GM12878 (cell line): ENCODE results near the gene FFAR2. TPM values are rescaled to one million over a fixed set of nuclear protein-coding genes. Genes with fewer than 3 reads are reported as not detected.

ENCODE experiments used
- ATAC-seq: fragments of 200-7000 bp; cut with Tn5 transposase; 3 replicates; pipeline ENCODE4 v1.9.1; 2020; ENCODE audit warnings: mild to moderate bottlenecking, moderate library complexity
- BruUV-seq: library from RNA; stranded (reverse); fragments of 400-500 nt; replicated peaks from 2 replicates; lab custom pipeline; 2021; lab: Mats Ljungman, UMichigan
- CTCF ChIA-PET: fragments of 300-600 bp; sonication (Branson Sonifier 250); formaldehyde crosslinking; extraction: SDS; loops from one replicate; lab custom pipeline; 2021; ENCODE audit warnings: inconsistent platforms; lab: Yijun Ruan, JAX
- POLR2A ChIA-PET: fragments of 350-600 bp; formaldehyde crosslinking; extraction: SDS; loops from one replicate; lab custom pipeline; 2021; ENCODE audit warnings: inconsistent platforms; lab: Charles Lee
- RAD21 ChIA-PET: fragments of 300-600 bp; sonication (Branson Sonifier 250); formaldehyde crosslinking; loops from one replicate; lab custom pipeline; 2023; ENCODE audit warnings: antibody characterized with exemption; ENCODE audit not compliant: unreplicated experiment; lab: Charles Lee
- SMC1A ChIA-PET: fragments of 300-600 bp; sonication (Branson Sonifier 250); formaldehyde crosslinking; loops from one replicate; lab custom pipeline; 2023; ENCODE audit not compliant: unreplicated experiment, uncharacterized antibody; lab: Charles Lee
- DNase-seq: peaks from one replicate; pipeline ENCODE4 v3.0.0-alpha.2; 2011; ENCODE audit warnings: low read depth, low spot score
- FAIRE-seq: peaks from 3 replicates; lab custom pipeline; 2011; peaks lifted over from hg19 to GRCh38; lab: Jason Lieb, UNC
- H2AFZ ChIP-seq: 2 replicates; pipeline ENCODE4 v1.6.0; 2011; ENCODE audit warnings: low read depth, low read length, control low read depth; ENCODE audit not compliant: control insufficient read depth
- H3K27ac ChIP-seq: 2 replicates; pipeline ENCODE4 v1.5.1; 2011; ENCODE audit warnings: control low read depth; ENCODE audit not compliant: control insufficient read depth, insufficient read depth
- H3K27me3 ChIP-seq, 2 experiments: replicated peaks in 1 of 2; 2 replicates each; pipeline versions ENCODE4 v1.6.0 to v1.6.1; 2011; ENCODE audit warnings: low read length in 1 of 2; ENCODE audit not compliant: control insufficient read depth in 2 of 2, insufficient read depth in 2 of 2
- H3K36me3 ChIP-seq, 2 experiments: 2 replicates each; pipeline ENCODE4 v1.5.1; 2011; ENCODE audit warnings: low read length in 1 of 2; ENCODE audit not compliant: control insufficient read depth in 2 of 2, insufficient read depth in 2 of 2
- H3K4me1 ChIP-seq: 2 replicates; pipeline ENCODE4 v1.6.1; 2011; ENCODE audit warnings: mild to moderate bottlenecking, low read length, moderate library complexity, mixed read lengths; ENCODE audit not compliant: control insufficient read depth, insufficient read depth
- H3K4me2 ChIP-seq: 2 replicates; pipeline ENCODE4 v1.6.0; 2011; ENCODE audit warnings: control low read depth; ENCODE audit not compliant: control insufficient read depth, insufficient read depth
- H3K4me3 ChIP-seq: fragments of 200-600 bp; sonication (generic); 2 replicates; pipeline ENCODE4 v1.5.1; 2016
- H3K79me2 ChIP-seq: 2 replicates; pipeline ENCODE4 v1.6.0; 2011; ENCODE audit warnings: low read length; ENCODE audit not compliant: control insufficient read depth, insufficient read depth
- H3K9ac ChIP-seq: 2 replicates; pipeline ENCODE4 v1.8.0; 2011; ENCODE audit warnings: low read length, control low read depth, mixed read lengths; ENCODE audit not compliant: control insufficient read depth, insufficient read depth
- H3K9me3 ChIP-seq: replicated peaks from 3 replicates; pipeline ENCODE4 v1.5.1; 2011; ENCODE audit warnings: mild to moderate bottlenecking, low read length; ENCODE audit not compliant: control insufficient read depth, insufficient read depth
- H4K20me1 ChIP-seq: 2 replicates; pipeline ENCODE4 v1.6.0; 2011; ENCODE audit not compliant: control insufficient read depth, insufficient read depth
- GATAD2B ChIP-seq: fragments of 450-650 bp; conservative IDR thresholded peaks from 2 replicates; pipeline ENCODE4 v1.6.1; 2017; ENCODE audit warnings: low read depth, mild to moderate bottlenecking, moderate library complexity
- KDM1A ChIP-seq: fragments of 200-600 bp; sonication (generic); IDR thresholded peaks from 2 replicates; pipeline ENCODE4 v1.6.1; 2016; ENCODE audit warnings: borderline replicate concordance
- MTA2 ChIP-seq: fragments of 450-650 bp; IDR thresholded peaks from 2 replicates; pipeline ENCODE4 v1.6.1; 2016; ENCODE audit warnings: low read depth, mild to moderate bottlenecking, moderate library complexity
- NBN ChIP-seq: fragments of 450-650 bp; IDR thresholded peaks from 2 replicates; pipeline ENCODE4 v1.6.1; 2016
- NFXL1 ChIP-seq: fragments of 450-650 bp; IDR thresholded peaks from 2 replicates; pipeline ENCODE4 v1.6.1; 2017; ENCODE audit warnings: antibody characterized with exemption, mild to moderate bottlenecking, borderline replicate concordance
- NR2F1 ChIP-seq: fragments of 450-650 bp; conservative IDR thresholded peaks from 2 replicates; pipeline ENCODE4 v1.6.1; 2017; ENCODE audit warnings: mild to moderate bottlenecking
- POLR2A ChIP-seq: IDR thresholded peaks from 2 replicates; pipeline ENCODE4 v1.6.1; 2011; ENCODE audit warnings: low read depth, mild to moderate bottlenecking, low read length
- RCOR1 ChIP-seq: conservative IDR thresholded peaks from 2 replicates; pipeline ENCODE4 v1.6.1; 2012; ENCODE audit warnings: low read depth, low read length, improper control_type of control experiment
- SUPT20H ChIP-seq: IDR thresholded peaks from 2 replicates; pipeline ENCODE4 v1.6.1; 2011; ENCODE audit warnings: low read depth, mild to moderate bottlenecking, low read length, moderate library complexity, borderline replicate concordance; ENCODE audit not compliant: control insufficient read depth
- WRNIP1 ChIP-seq: IDR thresholded peaks from 2 replicates; pipeline ENCODE4 v1.6.1; 2011; ENCODE audit warnings: low read depth, low read length, improper control_type of control experiment, borderline replicate concordance
- YY1 ChIP-seq: IDR thresholded peaks from 2 replicates; pipeline ENCODE4 v1.6.1; 2011; ENCODE audit warnings: low read depth, mild to moderate bottlenecking, low read length
- ZSCAN29 ChIP-seq: fragments of 450-650 bp; IDR thresholded peaks from 2 replicates; pipeline ENCODE4 v1.6.1; 2017; ENCODE audit warnings: mild to moderate bottlenecking, moderate library complexity
- WGBS: methylation state at CpG from one replicate; pipeline ENCODE4 v1.1.6; 2016; ENCODE audit warnings: low lambda C conversion rate; ENCODE audit not compliant: insufficient replicate concordance, insufficient coverage; ENCODE audit errors: missing lambda C conversion rate; 5-methylcytosine and 5-hydroxymethylcytosine counted together
- in situ Hi-C: fragments of 300-500 bp; cut with MboI; formaldehyde crosslinking; loops from 9 replicates; pipeline ENCODE4 v1.14.3; 2018; ENCODE audit warnings: mixed read lengths
- intact Hi-C: fragments of 100-400 bp; cut with micrococcal nuclease; formaldehyde crosslinking; loops from one replicate; pipeline ENCODE4 v1.14.2; 2022; ENCODE audit not compliant: unreplicated experiment
- polyA plus RNA-seq, 11 experiments: library from polyadenylated mRNA; depleted of rRNA in 4 of 11; unstranded in 6 of 11; stranded (reverse) in 5 of 11; fragments of >200 nt; fragmentation: Nextera tagmentation in 4 of 11; fragmentation: Illumina TruSeq in 1 of 11; extraction: Ambion mirVana in 4 of 11; extraction: Trizol in 1 of 11; gene quantifications; 1 replicate in 1 of 11; 2 replicates in 10 of 11; pipeline versions ENCODE4 v1.2.1 to v1.2.3, GENCODE V29; 2011 to 2016; ENCODE audit warnings: inconsistent platforms in 2 of 11, missing spikeins in 2 of 11, low read depth in 1 of 11
- total RNA-seq, 4 experiments: library from RNA; depleted of rRNA in 3 of 4; stranded (reverse); fragments of >200 nt in 3 of 4; fragmentation: Illumina TruSeq in 1 of 4; extraction: Trizol in 1 of 4; gene quantifications; 2 replicates each; pipeline versions ENCODE4 v1.2.1 to v1.2.3, GENCODE V29; 2013 to 2021
- TF ChIP-seq, protein P1 (sequence below), 3 experiments: IDR thresholded peaks in 2 of 3; conservative IDR thresholded peaks in 1 of 3; 2 replicates each; pipeline ENCODE4 v1.5.1; 2011; ENCODE audit warnings: low read depth in 3 of 3, low read length in 3 of 3, mild to moderate bottlenecking in 3 of 3, control low read depth in 2 of 3, moderate library complexity in 2 of 3, inconsistent platforms in 1 of 3, mixed read lengths in 1 of 3; ENCODE audit not compliant: control insufficient read depth in 2 of 3, insufficient read depth in 1 of 3; ENCODE audit errors: extremely low read depth in 1 of 3

The FFAR2 gene
- total and polyA plus RNA-seq, 10 of the 15 experiments (the other 5 are each of a cell fraction or from before 2014, with no cell fraction given), result 0.05 to 4.0 (median 2.1) TPM

DNA sequence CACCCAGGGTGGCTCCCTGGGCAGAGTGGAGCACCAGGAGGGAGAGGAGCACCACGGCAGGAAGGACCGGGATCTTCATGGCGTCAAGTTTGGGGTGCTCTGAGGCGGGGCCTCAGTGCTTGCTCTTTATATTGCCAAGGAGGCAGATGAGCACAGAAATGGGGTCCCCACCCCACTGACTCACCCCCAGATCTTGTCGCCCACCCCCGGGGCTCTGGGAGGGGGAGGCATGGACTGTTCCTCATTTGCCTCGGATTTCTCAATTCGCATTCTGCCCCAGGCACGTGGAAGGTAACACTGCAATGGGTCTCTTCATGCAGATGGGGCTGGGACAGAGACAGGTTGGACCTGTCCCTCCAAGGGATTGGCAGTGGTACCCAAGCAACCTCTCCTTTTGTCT is 42.3 kb downstream of the FFAR2 start, which contains the start of gene KRTDAP:
TSS of gene KRTDAP (minus strand) at position 101 of the 400 bp plus-strand sequence. CDS start at position 79, 22 bp downstream.
- intact Hi-C loops, result loop anchor here (10.0 kb wide), 1 partner anchor 226 kb away; the partner anchor contains the start of gene USF2
- ChIA-PET SMC1A (interaction anchor here (1.4 kb wide), 1 partner anchor 20 kb away, joined by 3 read pairs; no protein-coding TSS in a partner anchor), CTCF (interaction anchor here (0.6 to 2.1 kb wide), 4 partner anchors 13 to 142 kb away, joined by 4 to 6 read pairs (median 6); no protein-coding TSS in a partner anchor), RAD21 (interaction anchor here (0.6 to 1.4 kb wide), 4 partner anchors 19 to 137 kb away, joined by 3 to 4 read pairs (median 3); no protein-coding TSS in a partner anchor), POLR2A (interaction anchor here (0.6 kb wide), 1 partner anchor 213 kb away, joined by 3 read pairs; no protein-coding TSS in a partner anchor)
- Histone ChIP-seq H3K27me3 (peaks cover 0 to 2% of the 10 kb centered on the region in 2 experiments; a peak in 1 of 4 replicates), H3K36me3 (no peaks in the 10 kb centered on the region), H3K27ac (no peak within 1 kb of the TSS), H3K4me1 (peaks cover 5% of the 10 kb centered on the region), H2AFZ (no peak within 1 kb of the TSS), H3K79me2 (no peaks in the 10 kb centered on the region), H4K20me1 (no peaks in the 10 kb centered on the region), H3K9ac (no peak within 1 kb of the TSS), H3K4me3 (no peak within 1 kb of the TSS), H3K9me3 (no peaks in the 10 kb centered on the region)
- in situ Hi-C loops, result no loop called here
- 39% methylated on average over 9 of the region's 9 CpGs for WGBS
- BruUV-seq, result no TSS peak
- ATAC-seq, result no peak
- no peak for TF ChIP-seq NBN
- TF ChIP-seq MTA2, result no peak
- no peak for TF ChIP-seq GATAD2B
- TF ChIP-seq NFXL1, result no peak
- no peak for TF ChIP-seq YY1
- TF ChIP-seq, all 136 proteins: peak for 0
- FAIRE-seq (no peak), DNase-seq (no peak)
- no peak within 1 kb of the TSS for H3K4me2 ChIP-seq

DNA sequence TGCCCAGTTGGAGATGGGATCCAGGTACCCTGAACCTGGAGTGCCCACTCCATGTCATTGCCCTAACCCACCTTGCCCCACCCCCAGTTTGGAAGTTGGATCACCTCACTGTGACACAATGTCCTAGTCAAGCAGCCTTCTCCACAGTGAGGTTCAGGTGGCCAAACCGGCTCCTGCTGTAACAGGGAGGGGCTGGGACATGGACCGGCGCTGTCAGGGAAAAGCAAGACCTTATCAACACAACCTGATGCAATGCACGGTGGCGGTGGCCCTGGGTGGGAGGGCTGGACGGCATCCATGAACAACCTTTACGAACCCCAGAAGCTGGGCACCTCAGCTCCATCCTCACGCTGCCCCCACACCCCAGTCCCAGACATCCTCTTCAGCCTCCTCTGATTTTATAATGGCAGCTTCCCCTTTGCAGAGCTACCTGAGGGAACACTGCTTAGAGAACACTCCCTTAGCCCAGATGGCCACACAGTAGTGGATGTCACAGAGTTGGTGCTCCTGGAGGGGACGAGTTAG is 43.8 kb downstream of the FFAR2 start:
- ChIA-PET SMC1A (interaction anchor here (0.7 to 2.7 kb wide), 6 partner anchors 13 to 157 kb away, joined by 3 to 17 read pairs (median 4); no protein-coding TSS in a partner anchor), CTCF (interaction anchor here (0.6 to 7.2 kb wide), 12 partner anchors 18 to 176 kb away, joined by 3 to 111 read pairs (median 4); no protein-coding TSS in a partner anchor), POLR2A (interaction anchor here (1.5 kb wide), 1 partner anchor 135 kb away, joined by 13 read pairs; no protein-coding TSS in a partner anchor), RAD21 (interaction anchor here (0.8 to 1.5 kb wide), 3 partner anchors 18 to 139 kb away, joined by 3 to 4 read pairs (median 4); no protein-coding TSS in a partner anchor)
- DNase-seq (no peak), ATAC-seq (no peak), FAIRE-seq (no peak)
- peaks cover 0 to 2% of the 10 kb centered on the region in 2 experiments; a peak in 1 of 4 replicates for H3K27me3 ChIP-seq
- in situ Hi-C loops, result no loop called here
- H3K9me3 ChIP-seq, result no peaks in the 10 kb centered on the region
- no TSS peak for BruUV-seq
- H3K79me2 ChIP-seq, result no peaks in the 10 kb centered on the region
- no peak overlapping the region for H3K4me2 ChIP-seq
- WGBS, result 60% methylated on average over 9 of the region's 9 CpGs
- intact Hi-C loops, result loop anchor here (10.0 kb wide), 1 partner anchor 227 kb away; the partner anchor contains the start of gene USF2
- no peaks in the 10 kb centered on the region for H4K20me1 ChIP-seq
- H3K36me3 ChIP-seq, result no peaks in the 10 kb centered on the region
- no peak overlapping the region for H2AFZ ChIP-seq
- H3K27ac ChIP-seq, result no peak overlapping the region
- peaks cover 9% of the 10 kb centered on the region for H3K4me1 ChIP-seq
- no peak overlapping the region for H3K4me3 ChIP-seq
- no peak overlapping the region for H3K9ac ChIP-seq
- TF ChIP-seq WRNIP1, result no peak
- TF ChIP-seq RCOR1, result no peak
- TF ChIP-seq POLR2A, result no peak
- TF ChIP-seq SUPT20H, result no peak
- no peak for TF ChIP-seq KDM1A
- no peak for TF ChIP-seq ZSCAN29
- TF ChIP-seq NR2F1, result no peak
- TF ChIP-seq, protein P1, sequence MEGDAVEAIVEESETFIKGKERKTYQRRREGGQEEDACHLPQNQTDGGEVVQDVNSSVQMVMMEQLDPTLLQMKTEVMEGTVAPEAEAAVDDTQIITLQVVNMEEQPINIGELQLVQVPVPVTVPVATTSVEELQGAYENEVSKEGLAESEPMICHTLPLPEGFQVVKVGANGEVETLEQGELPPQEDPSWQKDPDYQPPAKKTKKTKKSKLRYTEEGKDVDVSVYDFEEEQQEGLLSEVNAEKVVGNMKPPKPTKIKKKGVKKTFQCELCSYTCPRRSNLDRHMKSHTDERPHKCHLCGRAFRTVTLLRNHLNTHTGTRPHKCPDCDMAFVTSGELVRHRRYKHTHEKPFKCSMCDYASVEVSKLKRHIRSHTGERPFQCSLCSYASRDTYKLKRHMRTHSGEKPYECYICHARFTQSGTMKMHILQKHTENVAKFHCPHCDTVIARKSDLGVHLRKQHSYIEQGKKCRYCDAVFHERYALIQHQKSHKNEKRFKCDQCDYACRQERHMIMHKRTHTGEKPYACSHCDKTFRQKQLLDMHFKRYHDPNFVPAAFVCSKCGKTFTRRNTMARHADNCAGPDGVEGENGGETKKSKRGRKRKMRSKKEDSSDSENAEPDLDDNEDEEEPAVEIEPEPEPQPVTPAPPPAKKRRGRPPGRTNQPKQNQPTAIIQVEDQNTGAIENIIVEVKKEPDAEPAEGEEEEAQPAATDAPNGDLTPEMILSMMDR (IDR thresholded peaks at IDR 0.05 in 2 of 3, conservative IDR thresholded peaks at IDR 0.05 in 1 of 3; ENCODE audit: control insufficient read depth in 2 of 3, extremely low read depth in 1 of 3, insufficient read depth in 1 of 3, low read depth in 3 of 3, low read length in 3 of 3), result no peak
